GM19452 (cell line): ENCODE data around the gene CACNA1B.
"Not testable (repeated sequence)": the region's sequence is repeated elsewhere in the genome, so short reads cannot be mapped to it uniquely, and the experiment has no call there.

Experiments used
- ATAC-seq: cut with Tn5 transposase; IDR thresholded peaks from one replicate; pipeline ENCODE4 v1.9.1; 2021; ENCODE audit not compliant: unreplicated experiment

Gene CACNA1B

GRCh38 chr9:138010861-138011260 lies 133.3 kb downstream of the CACNA1B start:
- no peak for ATAC-seq

GRCh38 chr9:138011951-138012500 lies 134.4 kb downstream of the CACNA1B start:
- ATAC-seq, result no peak

- no peak for ATAC-seq
These were observed 135.7 kb downstream of the CACNA1B start for GRCh38 chr9:138013273-138013672.

DNA sequence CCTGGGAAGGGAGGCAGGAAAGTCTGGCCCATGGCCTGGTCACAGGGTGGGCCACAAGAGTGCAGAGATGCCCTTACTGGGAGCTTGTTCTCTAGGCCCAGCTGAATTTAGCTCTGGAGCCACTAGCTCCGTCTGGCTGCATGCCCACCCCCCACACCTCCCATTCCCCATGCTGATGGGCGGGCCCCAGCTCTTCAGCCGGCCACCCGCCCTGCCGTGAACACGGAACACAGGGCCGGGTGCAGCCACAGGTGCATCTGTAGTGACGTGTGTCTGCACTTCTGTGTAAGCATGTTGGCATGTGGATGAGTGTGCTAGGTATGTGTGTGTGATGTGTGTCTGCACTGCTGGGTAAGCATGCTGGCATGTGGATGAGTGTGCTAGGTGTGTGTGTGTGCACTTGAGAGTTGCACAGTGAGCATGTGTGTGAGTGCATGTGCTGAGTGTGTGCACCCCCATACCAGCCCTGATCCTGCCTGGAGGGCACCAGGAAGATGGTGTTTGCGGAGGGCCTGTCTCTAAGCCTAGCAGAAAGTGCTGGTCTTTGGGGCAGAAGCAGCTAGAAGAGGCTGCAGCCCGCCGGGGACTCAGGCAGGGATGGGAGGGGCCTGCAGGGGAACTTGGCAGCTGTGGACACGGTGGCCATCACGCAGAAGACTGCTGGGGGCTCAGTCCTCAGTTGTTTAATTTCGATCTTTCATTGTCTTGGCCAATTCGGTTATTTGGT lies 136.4 kb downstream of the CACNA1B start:
- no peak for ATAC-seq

- ATAC-seq, result no peak
These were observed 137.0 kb downstream of the CACNA1B start for GRCh38 chr9:138014563-138014945.

- no peak for ATAC-seq
These were observed 137.6 kb downstream of the CACNA1B start for GRCh38 chr9:138015021-138015829.

GRCh38 chr9:138016406-138017187 lies 139.0 kb downstream of the CACNA1B start:
- no peak for ATAC-seq

DNA sequence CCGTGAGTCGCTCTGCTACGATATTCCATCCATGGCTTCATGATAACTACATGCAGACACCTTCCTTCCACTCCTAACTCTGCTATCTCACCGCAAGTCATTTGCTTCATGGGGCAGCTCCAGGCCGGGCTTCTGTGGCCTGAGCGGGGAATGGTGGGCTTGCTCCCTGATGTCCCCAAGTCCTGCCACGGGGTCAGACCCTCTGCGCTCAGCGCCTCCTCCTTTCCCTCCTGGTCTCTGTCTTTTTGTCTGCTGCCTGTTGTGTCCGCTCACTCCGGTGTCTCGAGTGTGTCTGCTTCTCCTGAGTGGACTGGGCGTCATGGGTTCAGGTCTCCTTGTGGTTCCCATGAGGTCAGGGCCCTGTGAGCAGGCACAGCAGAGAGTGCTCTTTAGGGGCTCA lies 139.6 kb downstream of the CACNA1B start:
- ATAC-seq, result no peak

DNA sequence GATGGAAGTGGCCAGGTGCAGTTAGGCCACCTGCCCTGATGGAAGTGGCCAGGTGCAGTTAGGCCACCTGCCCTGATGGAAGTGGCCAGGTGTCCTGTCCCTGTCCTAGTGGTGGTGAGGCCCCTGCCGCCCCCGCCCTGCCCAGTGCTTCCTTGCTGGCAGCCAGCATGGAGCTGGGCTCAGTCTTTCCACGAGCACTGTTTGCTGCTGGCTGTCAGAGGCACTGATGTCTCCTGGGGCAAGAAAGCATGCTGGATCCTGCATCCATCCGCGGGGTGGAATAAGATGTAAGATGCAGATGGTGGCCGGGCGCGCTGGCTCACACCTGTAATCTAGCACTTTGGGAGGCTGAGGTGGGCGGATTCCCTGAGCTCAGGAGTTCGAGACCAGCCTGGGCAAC lies 141.9 kb downstream of the CACNA1B start:
- ATAC-seq, result not testable (repeated sequence)

- no peak for ATAC-seq
These were observed 142.7 kb downstream of the CACNA1B start for GRCh38 chr9:138020120-138020794.

GRCh38 chr9:138020795-138021182 lies 143.2 kb downstream of the CACNA1B start:
- ATAC-seq, result no peak

DNA sequence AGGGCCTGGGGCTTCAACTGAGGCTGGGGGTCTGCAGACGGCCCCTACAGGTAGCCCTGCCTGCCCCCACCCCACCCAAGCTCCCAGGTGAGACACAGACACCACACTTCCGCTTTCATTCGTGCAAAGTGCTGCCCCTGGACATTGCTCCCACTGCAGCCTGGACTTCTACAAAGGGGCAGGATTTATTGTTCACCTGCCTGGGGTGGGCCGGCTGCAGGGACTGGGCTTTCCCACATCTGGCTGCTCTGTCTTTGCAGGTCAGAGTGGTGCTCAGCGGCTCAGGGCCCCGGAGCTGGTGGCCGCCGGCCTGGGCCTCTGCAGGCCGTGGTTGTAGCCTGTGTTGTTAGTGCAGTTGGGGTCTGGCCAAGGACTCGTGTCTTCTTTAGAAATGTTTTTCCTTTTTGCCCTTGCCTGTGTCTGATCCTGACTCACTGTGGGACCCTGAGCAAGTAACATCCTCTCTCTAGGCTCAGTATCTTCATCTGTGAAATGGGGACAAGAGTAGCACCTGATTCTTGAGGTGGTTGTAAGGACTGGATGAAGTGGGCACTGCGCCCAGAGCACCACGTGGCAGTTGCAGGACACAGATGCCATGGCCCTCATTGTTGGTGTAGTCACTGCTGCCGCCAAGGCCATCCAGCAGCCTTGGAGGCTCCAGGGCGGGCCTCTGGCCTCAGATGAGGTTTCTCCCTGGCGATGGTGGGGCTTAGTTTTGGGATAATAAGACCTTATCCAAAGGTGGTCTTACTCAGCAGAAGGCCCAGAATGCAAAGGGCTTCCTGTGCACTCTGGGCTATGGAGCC lies 143.9 kb downstream of the CACNA1B start:
- ATAC-seq, result no peak

- ATAC-seq, result no peak
These were observed 144.6 kb downstream of the CACNA1B start for GRCh38 chr9:138022121-138022741.

DNA sequence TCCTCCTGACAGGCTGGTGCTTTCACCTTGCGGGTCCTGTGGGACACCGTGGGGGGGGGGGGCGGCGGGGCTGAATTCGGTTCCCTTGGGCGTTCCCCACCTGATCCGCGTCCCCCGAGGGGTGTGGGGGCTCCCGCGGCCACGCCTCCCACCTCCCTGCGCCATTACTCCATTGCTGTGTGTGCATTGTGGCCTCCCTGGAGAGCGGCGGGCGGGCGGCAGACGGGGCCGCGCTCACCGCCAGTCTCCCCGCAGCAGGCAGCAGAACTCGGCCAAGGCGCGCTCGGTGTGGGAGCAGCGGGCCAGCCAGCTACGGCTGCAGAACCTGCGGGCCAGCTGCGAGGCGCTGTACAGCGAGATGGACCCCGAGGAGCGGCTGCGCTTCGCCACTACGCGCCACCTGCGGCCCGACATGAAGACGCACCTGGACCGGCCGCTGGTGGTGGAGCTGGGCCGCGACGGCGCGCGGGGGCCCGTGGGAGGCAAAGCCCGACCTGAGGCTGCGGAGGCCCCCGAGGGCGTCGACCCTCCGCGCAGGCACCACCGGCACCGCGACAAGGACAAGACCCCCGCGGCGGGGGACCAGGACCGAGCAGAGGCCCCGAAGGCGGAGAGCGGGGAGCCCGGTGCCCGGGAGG lies 145.3 kb downstream of the CACNA1B start:
- ATAC-seq, result no peak

DNA sequence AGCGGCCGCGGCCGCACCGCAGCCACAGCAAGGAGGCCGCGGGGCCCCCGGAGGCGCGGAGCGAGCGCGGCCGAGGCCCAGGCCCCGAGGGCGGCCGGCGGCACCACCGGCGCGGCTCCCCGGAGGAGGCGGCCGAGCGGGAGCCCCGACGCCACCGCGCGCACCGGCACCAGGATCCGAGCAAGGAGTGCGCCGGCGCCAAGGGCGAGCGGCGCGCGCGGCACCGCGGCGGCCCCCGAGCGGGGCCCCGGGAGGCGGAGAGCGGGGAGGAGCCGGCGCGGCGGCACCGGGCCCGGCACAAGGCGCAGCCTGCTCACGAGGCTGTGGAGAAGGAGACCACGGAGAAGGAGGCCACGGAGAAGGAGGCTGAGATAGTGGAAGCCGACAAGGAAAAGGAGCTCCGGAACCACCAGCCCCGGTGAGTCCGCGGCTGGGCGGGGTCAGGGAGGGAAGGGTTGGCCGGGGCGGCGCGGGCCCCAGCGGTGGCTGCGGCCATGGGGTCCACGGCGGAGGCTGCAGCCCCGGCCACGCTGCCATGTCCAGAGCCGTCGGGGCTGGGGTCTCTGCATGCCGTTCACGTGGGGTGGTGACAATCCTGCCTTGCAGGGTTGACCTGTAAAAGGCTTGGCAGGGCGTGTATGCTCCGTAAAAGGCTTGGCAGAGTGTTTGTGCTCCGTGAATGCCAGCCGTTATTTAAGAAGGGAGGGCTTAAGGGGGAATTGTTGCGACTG lies 146.0 kb downstream of the CACNA1B start:
- ATAC-seq, result no peak

- no peak for ATAC-seq
These were observed 146.5 kb downstream of the CACNA1B start for GRCh38 chr9:138024131-138024530.

DNA sequence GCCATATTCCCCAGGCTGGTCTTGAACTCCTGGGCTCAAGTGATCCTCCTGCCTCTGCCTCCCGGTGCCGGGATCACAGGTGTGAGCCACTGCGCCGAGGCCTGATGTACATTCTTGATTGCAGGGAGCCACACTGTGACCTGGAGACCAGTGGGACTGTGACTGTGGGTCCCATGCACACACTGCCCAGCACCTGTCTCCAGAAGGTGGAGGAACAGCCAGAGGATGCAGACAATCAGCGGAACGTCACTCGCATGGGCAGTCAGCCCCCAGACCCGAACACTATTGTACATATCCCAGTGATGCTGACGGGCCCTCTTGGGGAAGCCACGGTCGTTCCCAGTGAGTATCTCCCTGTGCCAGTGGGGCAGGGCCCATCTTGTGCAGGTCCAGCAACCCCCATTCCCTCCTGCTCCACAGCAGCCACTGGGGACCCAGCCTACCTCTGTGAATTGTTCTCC lies 147.3 kb downstream of the CACNA1B start:
- ATAC-seq, result no peak

GRCh38 chr9:138025417-138025816 lies 147.8 kb downstream of the CACNA1B start:
- no peak for ATAC-seq
